Measurements from ENCODE around the gene PCDH15.

The PCDH15 gene

DNA sequence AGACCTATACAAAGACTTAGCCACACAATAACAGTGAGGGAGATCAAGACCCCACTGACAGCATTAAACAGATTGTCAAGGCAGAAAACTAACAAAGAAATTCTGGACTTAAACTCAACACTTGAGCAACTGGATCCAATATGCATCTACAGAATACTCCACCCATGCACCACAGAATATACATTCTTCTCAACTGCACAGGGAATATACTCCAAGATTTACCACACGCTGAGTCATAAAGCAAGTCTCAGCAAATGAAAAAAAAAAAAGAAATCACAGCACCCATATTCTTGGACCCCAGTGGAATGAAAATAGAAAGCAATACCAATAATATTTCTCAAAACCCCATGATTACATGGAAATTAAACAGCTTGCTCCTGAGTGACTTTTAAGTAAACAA is 680.2 kb downstream of the PCDH15 start:
- no peak for DNase-seq

DNA sequence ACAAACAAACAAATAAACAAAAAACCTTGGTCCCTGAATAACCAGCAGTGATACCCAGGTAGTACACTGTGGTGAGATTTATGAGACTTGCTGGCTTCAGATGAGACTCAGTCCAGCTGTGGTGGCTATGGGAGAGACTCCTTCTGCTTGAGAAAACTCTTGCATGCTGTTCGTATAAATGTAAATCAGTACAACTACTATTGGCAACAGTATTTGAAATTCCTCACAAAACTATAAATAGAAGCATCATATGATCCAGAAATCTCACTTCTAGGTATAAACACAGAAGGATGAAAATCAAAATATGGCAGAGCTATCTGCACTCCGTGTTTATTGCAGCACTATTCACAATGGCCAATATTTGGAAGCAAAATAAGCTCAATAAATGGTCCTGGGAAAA is 692.1 kb downstream of the PCDH15 start:
- no peak for DNase-seq

DNA sequence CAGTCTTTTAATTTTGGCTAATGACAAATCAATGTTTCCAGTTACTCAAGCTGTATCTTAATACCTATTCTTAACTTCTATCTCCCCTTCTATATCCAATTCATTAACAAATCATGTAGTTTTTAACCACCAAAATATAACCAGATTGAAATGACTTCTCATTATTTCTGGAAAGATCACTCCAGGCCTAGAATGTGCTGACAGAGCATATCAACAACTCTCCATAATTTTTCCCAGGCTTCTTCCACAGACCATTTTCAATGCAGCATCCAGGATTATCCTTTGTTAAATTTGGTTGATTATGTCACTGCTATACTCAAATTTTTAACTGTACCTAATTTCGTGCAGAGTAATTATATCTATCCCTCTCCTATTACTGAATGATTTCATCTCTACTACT is 704.1 kb downstream of the PCDH15 start:
- no peak for DNase-seq

DNA sequence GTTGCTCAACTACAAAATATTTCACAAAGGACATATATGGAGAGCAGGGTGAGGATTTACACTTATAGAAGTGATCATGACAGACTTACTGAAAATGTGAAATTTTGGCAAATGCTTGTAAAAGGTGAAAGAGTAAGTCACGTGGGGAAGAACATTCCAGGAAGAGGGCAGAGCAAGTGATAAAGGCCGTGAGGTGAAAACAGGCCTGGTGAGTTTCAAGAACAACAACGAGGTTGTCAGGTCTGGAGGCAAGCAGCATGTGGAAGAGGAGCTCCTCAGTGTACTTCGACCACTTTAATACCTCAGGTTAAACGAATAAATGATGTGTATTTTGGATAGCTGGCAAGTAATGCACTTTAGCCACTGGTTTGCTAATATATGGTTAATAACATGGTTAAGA is 706.7 kb downstream of the PCDH15 start:
- DNase-seq, result no peak

DNA sequence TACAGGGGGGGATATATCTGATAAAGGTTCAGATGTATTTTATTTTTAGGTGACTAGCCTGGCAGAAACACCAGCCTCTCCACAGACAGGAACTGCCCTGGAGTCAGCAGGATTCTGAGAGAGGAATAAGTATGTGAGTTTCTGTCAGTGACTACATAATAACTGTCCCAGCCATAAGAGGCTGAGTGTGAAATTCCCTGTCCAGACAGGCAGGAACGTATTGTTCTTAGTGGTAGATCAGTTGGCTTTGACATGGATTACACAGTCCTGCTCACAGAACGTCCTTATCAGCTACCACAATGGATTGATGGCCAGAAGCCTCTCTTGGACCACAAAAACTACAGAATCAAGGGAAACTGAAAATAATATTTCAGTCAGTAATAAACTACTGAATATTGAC is 709.8 kb downstream of the PCDH15 start:
- no peak for DNase-seq

DNA sequence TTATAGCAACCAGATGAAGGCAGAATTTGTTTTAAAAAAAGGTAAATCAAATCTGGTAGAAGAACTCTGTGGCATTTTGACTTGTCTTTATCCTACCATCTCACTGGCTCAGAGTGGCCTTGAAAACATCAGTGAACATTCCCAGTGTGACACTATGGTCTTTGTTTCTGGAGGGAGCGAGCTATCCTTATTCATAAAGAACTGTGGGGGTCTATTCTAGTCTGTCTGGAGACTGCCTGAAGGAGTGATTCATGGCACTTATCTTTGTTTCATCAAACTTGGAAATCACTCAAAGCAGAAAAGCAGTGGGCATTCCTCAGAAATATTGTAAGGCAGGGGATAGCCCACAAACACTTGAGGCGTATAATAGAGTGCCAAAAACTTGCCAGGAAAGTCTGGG is 719.1 kb downstream of the PCDH15 start:
- DNase-seq, result no peak

DNA sequence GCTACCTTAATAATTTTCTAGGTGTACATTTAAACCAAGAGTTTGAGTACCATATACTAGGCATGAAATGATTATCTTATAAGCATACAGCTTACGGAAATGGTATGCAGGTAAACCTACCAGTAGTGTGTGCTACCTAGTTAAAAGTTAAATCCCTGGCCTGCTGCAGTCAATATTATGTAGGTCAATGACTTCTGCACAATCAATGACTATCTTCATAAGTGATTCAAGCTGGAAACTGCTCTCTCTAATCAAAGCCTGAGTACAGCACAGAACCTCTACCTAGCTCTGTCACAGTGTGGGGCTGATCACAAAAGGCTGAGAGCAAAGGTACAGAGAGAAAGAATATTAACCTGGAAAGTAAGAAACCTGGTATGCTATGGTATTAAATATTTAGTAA is 733.7 kb downstream of the PCDH15 start:
- no peak for DNase-seq

DNA sequence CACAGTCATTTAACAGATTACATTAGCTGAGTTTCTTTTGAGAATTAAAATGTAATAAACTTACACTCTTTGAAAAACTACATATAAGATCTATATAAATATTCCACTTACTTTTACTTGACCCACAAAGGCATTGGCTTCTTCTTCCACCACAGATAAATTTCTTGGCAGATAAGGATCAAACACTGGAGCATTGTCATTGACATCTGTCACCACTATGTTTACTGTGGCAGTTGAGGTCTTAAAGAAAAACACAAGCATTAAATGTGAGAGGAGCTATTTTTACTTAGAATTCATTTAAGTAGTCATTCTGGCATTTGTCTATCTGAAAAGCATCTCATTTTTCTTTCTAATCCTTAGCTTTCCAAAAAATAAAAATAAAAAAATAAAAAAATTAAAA is 734.4 kb downstream of the PCDH15 start:
- DNase-seq, result no peak

DNA sequence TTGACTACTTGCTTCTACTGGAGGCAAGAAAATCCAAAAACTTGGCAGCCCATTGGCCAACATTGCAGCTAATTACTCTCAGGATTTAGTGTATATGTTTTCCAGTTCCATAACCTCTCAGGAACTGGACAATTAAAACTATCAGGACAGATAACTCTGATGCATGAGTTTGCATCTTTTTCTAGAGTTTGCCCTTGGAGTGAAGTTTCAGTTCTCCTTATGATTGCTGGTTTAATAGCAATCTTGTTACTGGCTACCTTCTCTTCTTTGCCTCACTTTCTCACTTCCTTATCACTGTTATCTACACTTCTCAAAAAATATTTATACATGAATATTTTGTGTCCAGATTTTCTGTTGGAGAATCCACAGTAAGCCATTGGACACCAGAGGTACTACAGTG is 735.9 kb downstream of the PCDH15 start:
- DNase-seq, result no peak

DNA sequence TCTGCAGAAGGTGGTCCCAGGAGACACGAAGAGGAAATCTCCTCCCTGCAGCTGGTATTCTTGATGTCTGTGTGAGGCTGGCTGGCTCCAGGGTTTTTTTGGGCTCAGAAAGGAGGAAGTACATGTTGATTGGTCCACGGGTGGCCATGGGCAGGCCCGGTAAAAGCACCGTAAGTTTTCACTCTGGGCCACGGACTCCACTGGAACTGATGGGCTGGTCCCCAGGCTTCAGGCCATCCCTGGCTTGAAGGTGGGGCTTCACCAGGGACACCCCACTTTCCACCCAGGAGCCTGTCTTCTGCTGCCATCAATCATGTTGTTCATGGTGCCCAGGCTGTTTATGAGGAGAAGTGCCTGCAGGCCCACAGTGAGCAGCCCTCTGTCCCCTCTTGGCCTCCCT is 736.8 kb downstream of the PCDH15 start:
- DNase-seq, result no peak

DNA sequence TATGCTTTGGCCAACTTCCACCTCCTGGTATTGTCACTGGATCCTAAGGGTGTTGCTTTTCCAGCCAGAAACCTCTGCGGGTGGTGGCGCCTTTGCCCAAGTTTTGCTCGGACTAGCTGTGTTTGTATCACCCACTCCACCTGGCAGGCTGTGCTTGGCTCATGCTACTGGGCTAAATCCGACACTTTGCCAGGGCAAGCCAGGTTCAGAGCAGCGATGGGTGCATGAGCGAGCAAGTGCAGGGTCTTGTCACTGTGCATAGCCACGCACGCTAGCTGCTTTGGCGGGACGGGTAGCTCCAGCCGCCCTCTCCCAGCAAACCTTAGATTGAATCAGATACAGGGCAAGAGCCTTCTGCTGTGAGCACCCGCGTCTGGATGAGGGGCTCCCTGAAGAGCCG is 737.5 kb downstream of the PCDH15 start:
- no peak for DNase-seq

DNA sequence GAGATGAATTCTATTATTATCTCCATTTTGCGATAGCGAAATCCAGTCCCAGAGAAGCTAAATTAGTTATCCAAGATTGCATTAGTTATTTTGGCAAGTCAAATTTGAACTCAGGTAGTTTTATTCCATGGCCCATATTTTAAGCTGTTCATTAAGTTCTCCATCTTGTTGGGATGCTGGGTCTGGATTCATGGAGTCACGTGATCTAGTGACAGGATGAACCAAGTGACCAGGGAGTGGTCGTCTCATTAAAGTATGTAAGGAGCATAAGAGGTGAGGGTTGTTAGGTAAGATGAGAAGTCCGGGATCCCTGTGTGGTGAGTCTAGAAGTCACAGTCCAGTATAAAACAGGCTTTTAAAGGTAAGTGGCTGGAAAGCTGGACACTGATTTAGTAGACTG is 740.5 kb downstream of the PCDH15 start:
- no peak for DNase-seq

DNA sequence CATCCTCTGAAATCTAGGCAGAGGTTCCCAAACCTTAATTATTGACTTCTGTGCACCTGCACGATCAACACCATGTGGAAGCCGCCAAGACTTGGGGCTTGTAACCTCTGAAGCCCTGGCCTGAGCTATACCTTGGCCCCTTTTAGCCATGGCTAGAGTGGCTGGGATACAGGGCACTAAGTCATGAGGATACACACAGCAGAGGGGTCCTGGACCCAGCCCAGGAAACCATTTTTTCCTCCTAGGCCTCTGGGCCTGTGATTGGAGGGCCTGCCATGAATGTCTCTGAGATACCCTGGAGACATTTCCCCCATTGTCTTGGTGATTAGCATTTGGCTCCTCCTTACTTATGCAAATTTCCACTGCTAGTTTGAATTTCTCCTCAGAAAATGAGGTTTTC is 743.7 kb downstream of the PCDH15 start:
- no peak for DNase-seq

DNA sequence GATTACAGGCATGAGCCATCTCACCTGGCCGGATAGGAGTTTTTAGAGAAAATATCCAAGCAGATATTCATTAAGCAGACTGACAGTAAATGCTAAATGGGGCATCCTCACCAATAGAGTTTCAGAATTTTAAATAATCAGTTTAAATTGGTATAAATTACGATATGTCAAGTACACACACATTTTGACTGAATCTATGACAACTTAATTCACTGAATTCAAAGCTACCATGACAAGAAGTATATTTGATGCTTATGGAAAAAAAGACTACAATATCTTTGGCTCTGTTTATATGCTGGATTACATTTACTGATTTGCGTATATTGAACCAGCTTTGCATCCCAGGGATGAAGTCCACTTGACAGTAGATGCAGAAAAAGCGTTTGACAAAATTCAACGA is 774.7 kb downstream of the PCDH15 start:
- DNase-seq, result no peak

DNA sequence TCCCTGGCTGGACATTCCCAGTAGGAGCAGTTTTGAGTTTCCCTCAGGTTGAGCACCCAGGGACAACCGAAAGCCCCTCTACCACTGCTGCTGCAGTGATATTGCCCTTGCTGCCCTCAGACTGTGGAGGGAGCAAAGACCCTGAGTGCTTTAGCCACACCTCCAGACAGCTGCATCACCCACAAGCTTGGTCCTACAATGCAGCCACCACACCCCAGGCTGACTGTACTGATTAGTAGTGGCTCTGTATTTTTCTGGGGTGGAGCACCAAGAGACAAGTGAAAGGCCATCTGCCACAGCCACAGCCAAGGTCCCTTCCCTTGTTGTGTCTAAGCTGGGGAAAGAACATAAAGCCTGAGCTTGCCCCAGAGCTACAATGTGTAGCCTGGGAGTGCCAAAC is 789.9 kb downstream of the PCDH15 start:
- no peak for DNase-seq

DNA sequence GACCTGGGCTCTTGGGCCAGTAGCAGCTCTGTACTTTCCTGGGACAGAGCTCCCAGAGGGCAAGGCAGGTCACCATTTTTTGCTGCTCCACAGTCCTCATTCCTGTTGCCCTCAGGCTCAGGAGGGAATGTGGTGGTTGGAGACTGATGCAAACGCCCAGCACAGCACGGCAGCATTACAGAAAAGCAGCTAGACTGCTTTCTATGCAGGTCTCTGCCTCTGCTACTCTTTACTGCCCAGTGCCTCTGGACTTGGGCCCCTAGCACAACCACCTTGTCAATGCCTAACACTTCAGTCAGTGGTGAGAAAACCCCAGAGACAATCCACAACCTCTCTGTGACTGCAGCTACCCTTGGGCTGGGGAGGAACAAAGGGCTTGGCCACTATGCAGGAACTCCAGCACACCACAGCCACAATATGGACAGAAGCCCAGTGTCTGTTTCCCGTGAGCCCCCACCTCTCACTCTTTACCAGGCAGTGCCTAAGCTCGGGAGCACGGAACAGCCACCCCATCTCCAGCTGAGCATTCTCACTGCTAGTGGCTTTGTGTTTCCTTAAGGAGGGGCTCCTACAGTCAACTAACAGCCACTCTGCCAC is 790.6 kb downstream of the PCDH15 start:
- no peak for DNase-seq

DNA sequence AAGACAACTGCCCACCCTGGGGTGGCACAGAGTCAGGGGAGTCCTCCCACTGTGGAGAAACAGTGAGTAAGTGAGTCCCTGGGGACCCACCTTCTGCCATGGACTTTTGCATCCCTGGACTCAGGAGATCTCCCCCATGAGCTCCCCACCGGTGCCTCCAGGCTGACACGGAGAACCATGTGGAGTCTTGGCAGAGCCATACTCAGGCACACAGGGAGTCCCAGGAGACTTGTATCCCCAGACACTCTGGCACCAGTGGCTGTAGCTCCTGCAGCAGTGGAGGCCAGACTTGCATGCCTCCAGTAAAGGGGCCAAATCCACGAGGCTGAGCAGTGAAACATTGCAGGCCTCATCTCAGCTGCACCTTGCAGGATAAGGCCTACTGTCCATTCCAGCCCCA is 791.4 kb downstream of the PCDH15 start:
- no peak for DNase-seq

DNA sequence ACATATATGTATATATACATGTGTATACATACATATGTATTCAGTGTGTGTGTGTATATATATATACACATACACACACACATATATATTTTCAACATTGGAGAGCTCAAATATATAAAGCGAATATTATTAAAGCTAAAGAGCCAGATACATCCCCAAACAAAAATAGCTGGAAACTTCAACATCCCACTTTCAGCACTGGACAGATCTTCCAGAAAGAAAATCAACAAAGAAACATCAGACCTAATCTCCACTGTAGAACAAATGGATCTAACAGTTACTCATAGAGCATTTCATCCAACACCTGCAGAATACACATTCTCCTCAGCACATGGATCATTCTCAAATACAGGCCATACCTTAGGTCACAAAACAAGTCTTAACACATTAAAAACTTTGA is 799.0 kb downstream of the PCDH15 start:
- DNase-seq, result no peak

DNA sequence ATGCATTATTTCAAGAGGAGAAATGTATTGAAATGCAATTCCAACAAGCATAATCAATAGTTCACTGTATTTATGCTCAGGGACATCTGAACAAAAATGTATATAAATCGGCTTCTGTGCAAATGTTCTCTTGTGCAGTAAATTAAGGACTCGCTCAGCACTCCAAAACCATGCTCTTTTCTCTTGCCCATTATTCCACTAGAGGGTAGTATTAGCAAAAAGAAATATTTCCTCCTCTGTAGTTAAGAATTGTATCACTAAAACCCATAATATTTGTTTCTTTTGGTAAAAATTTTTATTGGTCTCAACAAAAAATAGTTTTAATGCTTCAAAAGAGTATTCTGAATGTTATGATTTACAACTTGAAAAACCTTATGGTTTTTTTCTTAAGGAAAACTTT is 803.1 kb downstream of the PCDH15 start:
- no peak for DNase-seq

DNA sequence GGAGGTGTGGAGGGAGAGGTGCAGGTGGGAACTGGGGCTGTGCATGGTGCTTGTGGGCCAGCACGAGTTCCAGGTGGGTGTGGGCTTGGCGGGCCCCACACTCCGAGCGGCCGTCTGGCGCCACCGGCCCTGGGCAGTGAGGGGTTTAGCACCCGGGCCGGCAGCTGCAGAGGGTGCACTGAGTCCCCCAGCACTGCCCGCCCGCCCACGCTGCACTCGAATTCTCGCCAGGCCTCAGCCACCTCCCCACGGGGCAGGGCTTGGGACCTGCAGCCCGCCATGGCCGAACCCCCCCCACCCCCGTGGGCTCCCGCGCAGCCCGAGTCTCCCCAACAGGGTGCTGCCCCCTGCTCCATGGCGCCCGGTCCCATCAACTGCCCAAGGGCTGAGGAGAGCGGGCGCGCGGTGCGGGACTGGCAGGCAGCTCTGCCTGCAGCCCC is 810.2 kb downstream of the PCDH15 start:
- DNase-seq, result no peak

DNA sequence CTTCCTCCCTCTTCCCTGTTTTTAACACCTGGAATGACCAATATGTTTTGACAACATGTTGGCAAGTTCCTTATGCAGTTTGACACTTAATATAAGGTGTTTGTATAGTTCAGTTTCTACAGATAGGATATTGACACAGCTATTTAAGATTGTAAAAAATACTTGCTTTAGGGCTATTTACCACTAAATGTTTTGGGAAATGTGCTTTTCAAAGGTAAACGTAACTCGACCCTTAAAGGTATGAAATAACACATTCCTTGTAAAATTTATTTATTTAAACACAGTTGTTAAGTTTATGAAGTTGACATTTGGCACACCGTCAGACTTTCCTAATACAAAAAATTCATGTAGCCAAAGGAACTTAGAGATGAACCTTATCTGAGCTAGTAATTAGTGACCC is 817.6 kb downstream of the PCDH15 start:
- no peak for DNase-seq

DNA sequence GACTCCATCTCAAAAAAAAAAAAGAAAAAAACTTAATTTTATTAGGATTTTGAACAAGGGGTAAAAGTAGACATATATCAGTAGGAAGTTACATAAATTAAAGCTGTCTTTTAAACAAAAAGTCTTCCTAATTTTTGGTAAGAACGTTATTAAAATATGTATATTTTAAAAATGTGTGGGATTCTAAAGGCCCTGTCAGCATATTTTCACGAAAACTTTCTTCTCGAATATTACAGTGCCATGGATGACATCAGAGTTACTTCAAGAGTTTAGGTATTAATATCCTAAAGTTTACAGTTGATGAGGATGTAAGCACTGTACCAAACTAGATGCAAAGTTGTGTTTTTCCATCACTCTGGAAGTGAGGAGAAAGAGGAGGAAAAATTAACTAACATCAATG is 820.8 kb downstream of the PCDH15 start:
- DNase-seq, result no peak

DNA sequence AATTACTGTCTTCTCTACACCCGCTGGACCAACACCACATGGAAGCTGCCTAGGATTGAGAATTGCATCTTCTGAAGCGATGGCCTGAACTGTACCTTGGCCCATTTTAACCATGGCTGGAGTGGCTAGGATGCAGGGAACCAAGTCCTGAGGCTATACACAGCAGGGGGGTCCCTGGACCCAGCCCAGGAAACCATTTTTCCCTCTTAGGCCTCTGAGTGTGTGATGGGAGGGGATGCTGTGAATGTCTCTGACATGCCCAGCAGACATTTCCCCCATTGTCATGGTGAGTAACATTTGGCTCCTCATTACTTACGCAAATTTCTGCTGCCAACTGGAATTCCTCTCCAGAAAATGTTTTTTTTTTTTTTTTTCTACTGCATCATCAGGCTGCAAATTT is 822.7 kb downstream of the PCDH15 start:
- no peak for DNase-seq

DNA sequence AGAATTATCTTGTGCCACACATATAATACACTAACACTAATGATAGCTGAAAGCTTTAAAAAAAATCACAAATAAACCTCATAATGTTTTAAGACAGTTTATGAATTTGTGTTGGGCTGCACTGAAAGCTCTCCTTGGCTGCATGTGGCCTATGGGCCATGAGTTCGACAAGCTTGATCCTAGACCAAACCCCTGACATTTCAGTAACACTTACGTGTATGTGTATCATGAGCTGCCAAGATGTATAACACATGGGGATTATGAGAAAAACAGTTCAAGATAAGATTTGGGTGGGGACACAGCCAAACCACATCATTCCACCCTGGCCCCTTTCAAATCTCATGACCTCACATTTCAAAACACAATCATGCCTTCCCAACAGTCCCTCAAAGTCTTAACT is 823.8 kb downstream of the PCDH15 start:
- DNase-seq, result no peak

DNA sequence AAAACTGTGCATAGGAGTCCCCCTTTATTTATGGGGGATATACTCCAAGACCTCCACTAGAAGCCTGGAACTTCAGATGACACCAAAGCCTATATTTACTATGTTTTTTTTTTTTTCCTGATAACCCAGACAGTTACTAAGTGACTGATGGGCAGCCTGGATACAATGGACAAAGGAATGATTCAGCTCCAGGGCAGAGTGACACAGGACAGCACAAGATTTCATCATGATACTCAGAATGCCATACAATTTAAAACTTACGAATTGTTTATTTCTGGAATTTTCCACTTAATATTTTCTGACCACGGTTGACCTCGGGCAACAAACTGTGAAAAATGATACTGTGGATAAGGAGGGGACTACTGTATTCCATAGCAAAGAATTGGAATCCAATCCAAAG is 843.6 kb downstream of the PCDH15 start:
- DNase-seq, result no peak

DNA sequence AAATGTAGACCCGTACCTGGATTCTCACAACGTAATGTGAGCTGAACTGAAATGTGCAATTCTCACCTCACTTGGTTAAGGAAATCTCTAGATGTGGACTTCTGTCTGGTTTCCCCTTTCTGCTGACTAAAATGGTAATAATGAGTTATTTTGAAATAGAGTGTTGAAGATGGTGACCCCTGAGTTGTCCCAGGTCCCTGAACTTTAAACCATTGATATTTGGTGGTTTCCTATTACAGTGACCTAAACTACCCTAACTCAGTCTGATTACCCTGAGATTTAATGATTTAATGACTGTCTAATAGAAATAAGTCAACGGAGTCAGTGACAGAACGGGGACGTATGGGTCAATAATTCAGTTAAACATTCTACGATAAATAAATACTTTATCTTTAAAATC is 845.9 kb downstream of the PCDH15 start:
- no peak for DNase-seq
